AG10803 (cell line): ENCODE data around the gene SLC17A2.
A peak's percentile ranks its signal among the peaks of the same experiment; 100 is the strongest.

Experiments
- DNase-seq: peaks from one replicate; pipeline ENCODE4 v3.0.0; 2010; ENCODE audit warnings: low read depth
- H3K4me3 ChIP-seq: 2 replicates; pipeline ENCODE4 v1.5.1; 2011; ENCODE audit warnings: mild to moderate bottlenecking, low read length, control low read depth
- TF ChIP-seq, protein P1 (sequence below): conservative IDR thresholded peaks from 2 replicates; pipeline ENCODE4 v1.5.1; 2011; ENCODE audit warnings: mild to moderate bottlenecking, low read length, control low read depth, inconsistent platforms

SLC17A2 gene

DNA sequence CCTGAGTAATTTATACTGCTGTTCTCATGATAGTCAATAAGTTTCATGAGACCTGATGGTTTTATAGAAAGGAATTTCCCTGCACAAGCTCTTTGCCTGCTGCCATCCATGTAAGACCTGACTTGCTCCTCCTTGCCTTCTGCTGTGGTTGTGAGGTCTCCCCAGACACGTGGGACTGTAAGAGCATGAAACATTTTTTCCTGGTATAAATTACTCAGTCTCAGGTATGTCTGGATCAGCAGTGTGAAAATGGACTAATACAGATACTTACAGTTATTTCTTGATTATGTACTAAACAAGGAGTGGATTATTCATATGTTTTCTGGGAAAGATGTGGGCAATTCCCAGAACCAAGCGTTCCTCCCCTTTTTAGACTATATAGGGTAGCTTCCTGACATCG is 30.2 kb upstream of the SLC17A2 start:
- TF ChIP-seq, protein P1, sequence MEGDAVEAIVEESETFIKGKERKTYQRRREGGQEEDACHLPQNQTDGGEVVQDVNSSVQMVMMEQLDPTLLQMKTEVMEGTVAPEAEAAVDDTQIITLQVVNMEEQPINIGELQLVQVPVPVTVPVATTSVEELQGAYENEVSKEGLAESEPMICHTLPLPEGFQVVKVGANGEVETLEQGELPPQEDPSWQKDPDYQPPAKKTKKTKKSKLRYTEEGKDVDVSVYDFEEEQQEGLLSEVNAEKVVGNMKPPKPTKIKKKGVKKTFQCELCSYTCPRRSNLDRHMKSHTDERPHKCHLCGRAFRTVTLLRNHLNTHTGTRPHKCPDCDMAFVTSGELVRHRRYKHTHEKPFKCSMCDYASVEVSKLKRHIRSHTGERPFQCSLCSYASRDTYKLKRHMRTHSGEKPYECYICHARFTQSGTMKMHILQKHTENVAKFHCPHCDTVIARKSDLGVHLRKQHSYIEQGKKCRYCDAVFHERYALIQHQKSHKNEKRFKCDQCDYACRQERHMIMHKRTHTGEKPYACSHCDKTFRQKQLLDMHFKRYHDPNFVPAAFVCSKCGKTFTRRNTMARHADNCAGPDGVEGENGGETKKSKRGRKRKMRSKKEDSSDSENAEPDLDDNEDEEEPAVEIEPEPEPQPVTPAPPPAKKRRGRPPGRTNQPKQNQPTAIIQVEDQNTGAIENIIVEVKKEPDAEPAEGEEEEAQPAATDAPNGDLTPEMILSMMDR: no peak

DNA sequence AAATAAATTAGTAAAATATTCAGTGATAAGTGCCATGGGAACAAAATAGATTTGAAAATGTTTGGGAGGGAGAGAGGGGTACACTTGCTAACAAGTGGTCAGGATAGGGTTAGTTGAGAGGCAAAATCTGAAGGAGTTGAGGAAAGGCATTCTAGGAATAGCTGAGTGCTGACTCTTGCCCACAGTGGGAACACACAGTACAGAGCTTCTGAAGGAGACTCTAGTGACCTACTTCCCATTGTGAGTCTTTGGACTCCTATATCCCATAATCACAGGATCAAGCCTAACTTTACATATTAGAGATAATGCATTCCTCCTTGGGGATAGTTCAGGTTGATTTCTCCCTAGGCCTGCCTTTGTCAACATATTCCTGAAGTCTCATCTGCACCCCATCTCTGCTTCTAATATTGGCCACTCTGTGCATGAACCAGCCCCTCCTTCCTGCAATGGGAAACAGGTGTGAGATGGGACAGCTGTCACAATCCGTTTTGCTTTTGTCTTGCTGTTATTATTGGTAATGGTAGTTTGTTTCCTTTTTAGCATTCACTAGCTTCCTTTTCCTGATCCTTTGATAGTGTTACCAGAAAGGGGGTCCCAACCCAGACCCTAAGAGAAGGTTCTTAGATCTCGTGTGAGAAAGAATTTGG is 29.5 kb upstream of the SLC17A2 start:
- DNase-seq: peak; percentile 31
- H3K4me3 ChIP-seq: no peak overlapping the region
- TF ChIP-seq, protein P1: no peak

More for the DNA sequence above, 30.2 kb upstream of the SLC17A2 start:
- no peak overlapping the region for H3K4me3 ChIP-seq
- DNase-seq: no peak

DNA sequence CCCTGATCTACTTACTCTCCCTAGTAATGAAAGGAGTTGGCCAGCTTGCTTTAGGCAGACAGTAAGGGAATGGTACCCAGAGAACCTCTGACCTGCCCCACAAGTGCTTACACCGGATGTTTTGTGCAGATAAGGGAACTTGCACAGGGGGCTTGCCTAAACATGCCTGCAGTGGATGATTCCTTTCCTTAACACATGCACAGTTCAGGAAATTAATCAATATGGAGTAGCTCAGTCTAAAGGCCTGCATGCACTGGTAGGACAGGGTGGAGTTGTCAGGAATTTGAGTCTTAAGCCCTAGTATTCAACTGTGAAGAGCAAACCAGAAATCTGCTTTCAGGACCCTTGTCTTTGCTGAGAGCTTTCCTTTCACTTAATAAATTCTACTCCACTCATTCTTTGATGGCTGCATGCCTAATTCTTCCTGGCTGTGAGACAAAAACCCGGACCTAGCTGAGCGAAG is 28.2 kb upstream of the SLC17A2 start:
- no peak for DNase-seq
- H3K4me3 ChIP-seq: no peak overlapping the region
- TF ChIP-seq, protein P1: no peak

DNA sequence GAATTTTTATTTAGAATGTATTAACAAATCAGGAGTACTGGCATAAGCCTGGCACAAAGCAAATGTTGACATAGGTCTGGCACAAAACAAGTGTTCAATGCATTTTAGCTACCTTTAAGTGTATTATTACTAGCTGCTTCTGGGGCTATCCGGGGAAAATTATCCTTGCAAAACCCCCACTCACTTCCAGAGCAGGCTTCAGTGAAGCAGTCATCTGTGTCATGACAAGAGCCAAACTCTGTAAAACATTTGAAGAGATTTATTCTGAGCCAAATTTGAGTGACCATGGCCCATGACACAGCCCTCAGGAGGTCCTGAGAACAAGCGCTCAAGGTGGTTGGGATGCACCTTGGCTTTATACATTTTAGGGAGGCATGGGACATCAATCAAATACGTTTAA is 25.7 kb upstream of the SLC17A2 start:
- DNase-seq: no peak
- TF ChIP-seq, protein P1: no peak
- no peak overlapping the region for H3K4me3 ChIP-seq

DNA sequence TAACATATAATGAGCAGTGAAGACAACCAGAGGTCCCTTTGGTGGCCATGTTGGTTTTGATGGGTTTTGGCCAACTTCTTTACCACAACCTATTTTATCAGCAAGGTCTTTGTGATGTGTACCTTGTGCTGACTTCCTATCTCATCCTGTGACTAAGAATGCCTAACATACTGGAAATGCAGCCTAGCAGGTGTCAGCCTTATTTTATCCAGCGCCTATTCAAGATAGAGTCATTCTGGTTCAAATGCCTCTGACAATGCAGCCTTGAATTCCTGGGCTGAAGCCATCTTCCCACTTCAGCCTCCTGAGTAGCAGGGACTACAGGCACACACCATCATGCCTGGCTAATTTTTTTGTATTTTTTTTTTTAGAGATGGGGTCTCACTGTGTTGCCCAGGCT is 24.3 kb upstream of the SLC17A2 start:
- no peak for DNase-seq
- TF ChIP-seq, protein P1: no peak
- H3K4me3 ChIP-seq: no peak overlapping the region

DNA sequence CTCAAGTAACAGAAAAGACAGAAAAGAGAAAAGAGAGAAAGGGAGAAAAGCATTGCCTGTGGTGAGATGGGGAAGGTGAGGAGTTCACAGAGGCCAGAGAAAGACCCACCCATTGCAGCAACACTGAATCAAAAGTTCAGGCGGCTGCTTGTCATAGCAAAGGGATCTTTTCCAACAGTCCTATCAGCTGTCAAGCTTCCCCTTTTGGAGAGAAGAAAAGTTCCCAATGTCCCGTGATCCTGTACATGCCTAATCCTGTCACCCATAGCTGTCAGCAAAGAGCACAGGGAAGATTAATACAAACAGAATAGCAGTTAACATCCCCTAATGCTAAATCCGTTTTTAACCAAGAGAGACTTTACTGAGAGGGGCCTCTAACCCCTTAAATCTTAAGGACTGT is 23.2 kb upstream of the SLC17A2 start:
- DNase-seq: no peak
- TF ChIP-seq, protein P1: no peak
- H3K4me3 ChIP-seq: no peak overlapping the region

DNA sequence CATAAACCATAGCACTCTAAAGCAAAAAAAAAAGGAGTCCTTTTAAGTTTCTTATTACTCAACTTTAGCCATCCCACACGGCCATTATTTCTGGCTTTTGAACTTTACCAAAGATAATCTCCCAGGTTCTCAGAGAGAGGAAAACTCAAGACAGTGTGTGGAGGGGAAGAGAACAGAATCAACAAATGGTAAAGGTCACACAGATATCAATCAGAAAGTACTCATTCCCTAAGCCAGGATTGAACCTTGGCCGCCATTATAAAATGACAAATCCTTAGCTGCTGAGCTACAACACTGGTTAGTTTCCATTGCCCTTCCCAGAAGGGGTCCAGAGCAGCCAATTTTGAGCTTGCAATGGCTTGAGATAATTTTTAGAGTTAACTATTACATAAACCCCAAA is 22.0 kb upstream of the SLC17A2 start:
- no peak for DNase-seq
- no peak overlapping the region for H3K4me3 ChIP-seq
- TF ChIP-seq, protein P1: no peak
